Dermis microvascular lymphatic vessel endothelial cell (primary cell): ENCODE data around the gene ZBTB7C. TPM values are rescaled to one million over a fixed set of nuclear protein-coding genes. Genes with fewer than 3 reads are reported as not detected.

Source experiments
- DNase-seq, 2 donors: peaks; one replicate each; pipeline versions ENCODE4 v3.0.0 to v3.0.0-alpha.2; 2010; ENCODE audit warnings: low read depth in 2 of 2
- total RNA-seq: library from RNA; depleted of rRNA; stranded (reverse); fragments of >200 nt; gene quantifications from 2 replicates; pipeline ENCODE4 v1.2.1, GENCODE V29; 2014

Gene ZBTB7C
- total RNA-seq, 1 donor from 2014 or later: under 0.01 TPM

- no peak for DNase-seq
Measured at GRCh38 chr18:48354746-48355260, 54.4 kb downstream of the ZBTB7C start.

- no peak for DNase-seq
Measured at GRCh38 chr18:48352051-48352755, 57.0 kb downstream of the ZBTB7C start.

DNA sequence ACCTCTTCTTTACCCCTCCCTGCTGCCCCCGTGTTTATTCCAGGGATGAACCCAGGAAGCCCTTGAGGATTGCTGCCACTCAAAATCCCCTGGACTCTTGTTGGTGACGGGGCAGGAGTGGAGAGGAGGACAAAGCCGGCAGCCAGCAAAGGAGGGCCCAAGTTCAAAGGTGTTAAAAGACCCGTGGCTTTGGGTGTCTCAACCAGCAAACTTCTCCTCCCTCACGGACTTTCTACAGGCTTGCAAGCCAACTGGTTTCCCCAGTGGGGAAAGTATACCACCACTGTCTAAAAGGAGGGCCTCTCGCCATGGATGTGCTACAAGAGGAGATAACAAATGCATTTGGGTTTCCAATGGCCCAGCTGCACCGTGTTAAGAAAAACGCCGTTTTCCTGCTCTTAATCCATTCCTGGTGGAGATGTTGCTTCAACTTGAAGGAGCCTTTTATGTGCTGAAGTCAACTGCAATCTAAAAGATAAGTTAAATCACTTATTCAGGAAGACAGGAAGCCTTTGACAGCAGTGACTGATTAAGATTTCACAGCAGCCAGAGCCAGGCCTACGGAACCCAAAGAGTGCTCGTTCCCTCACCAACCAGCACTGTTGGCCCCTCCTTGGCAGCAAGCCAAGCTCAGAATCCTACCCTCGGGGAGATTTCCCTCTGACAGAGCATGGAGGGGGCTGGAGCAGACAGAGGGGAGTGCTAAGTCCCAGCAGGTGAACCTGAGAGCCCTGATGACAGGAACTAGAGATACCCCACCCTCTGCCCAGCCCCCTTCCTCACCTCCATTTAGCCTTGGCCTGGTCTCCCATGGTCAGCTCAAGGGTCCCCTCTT is 57.8 kb downstream of the ZBTB7C start:
- DNase-seq: no peak

- no peak for DNase-seq
Measured at GRCh38 chr18:48348739-48349138, 60.4 kb downstream of the ZBTB7C start.

DNA sequence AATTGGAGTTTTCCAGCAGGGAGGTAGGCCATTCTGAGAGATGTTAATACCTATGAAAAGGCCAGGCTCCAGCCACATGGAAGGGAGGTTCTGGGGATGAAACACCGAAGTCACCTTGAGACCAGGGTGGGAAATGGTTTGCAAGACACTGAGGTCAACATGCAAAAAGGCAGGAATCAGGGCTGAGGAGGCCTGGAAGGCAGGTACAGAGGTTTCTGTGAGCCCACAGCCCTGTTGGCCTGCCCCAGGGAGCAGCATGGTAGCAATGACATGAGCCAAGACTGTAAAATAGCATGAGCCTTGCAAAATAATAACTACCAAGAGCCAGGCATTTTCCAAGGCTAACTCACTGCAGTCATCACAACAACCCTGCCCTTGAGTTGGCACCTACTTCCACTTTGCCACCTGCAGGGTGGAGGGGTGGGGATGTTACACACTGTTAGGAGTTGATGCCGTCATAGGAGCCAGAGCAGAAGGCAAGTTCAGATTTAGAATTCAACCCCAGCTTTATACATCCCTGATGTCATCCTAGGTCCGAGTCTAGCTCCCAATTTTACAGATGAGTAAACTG is 61.3 kb downstream of the ZBTB7C start:
- DNase-seq: no peak

DNA sequence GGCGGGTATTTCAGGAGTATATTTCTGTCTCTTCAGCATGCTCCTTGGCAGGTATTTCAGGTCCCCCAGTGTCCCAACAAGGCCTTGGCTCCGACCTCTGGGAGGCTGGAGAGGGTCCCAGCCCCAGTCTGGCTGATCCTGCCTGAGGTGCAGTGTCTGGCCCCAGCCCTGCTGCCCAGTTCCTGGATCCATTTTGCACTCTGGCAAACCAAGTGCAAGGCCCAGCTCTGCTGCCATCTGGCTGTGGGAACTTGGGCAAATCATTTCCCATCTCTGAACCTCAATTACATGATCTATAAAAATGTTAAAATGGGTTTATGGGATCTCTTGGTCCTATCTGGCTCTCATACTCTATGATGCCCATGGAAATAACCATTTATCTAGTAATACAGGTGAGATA is 63.6 kb downstream of the ZBTB7C start:
- DNase-seq: no peak

- no peak for DNase-seq
Measured at GRCh38 chr18:48342581-48342980, 66.6 kb downstream of the ZBTB7C start.

DNA sequence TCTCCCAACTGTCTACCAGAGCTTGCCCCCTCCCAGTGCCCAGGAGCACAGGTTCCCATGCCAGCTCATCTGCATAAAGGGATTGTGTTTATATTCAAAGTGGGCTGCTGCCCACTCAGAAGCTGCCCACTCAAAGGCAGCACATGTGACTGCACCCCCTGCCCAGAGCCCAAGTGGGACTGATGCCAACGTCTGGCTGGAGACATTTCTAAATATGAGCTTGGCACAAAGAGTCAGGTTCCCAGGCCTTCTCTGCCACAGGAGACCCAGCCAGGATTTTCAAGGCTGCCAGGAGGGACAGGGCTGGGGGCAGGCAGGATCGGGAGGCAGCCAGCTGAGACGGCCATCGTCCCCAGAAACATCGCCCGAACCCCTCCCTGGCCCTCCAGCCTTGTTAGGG is 67.1 kb downstream of the ZBTB7C start:
- DNase-seq: no peak

DNA sequence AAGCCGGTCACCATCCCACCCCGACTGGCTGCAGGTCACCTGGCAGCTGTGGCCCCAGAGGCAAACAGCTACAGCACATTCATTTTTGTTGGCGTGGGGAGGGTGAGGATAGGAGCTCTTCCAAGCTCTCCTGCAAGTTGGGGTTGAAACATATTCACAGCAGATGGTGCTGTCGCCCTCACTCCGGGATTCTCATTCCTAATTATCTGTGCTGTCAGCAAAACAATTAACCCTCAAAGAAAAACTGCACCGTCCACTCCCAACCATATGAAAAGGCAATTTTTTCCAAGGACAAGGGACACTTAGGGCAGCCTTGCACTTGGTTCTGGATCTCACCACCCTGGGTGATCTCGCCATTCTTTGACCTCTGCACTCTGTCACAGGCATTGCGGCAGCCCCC is 68.6 kb downstream of the ZBTB7C start:
- no peak for DNase-seq

- DNase-seq: no peak
Measured at GRCh38 chr18:48339692-48340091, 69.5 kb downstream of the ZBTB7C start.

DNA sequence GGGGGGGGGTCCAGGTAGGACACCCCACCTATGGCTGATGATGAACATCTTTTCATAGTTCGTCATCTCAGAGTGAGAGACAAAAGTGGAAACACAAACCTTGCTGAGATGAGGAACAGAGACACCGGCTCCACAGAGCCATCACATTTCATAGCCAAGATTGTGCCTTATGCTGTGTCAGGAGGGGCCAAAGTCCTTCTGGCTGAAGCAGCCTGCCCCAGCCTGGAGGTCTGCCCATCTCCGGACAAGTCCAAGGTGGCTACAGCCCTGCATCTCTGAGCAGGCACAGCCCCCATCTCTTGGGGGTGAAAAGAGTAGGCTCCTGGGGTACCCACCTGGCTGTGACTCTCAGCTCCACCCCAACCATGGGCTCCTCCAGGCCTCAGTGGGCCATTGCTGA is 70.3 kb downstream of the ZBTB7C start:
- no peak for DNase-seq

- DNase-seq: no peak
Measured at GRCh38 chr18:48337053-48337452, 72.1 kb downstream of the ZBTB7C start.

DNA sequence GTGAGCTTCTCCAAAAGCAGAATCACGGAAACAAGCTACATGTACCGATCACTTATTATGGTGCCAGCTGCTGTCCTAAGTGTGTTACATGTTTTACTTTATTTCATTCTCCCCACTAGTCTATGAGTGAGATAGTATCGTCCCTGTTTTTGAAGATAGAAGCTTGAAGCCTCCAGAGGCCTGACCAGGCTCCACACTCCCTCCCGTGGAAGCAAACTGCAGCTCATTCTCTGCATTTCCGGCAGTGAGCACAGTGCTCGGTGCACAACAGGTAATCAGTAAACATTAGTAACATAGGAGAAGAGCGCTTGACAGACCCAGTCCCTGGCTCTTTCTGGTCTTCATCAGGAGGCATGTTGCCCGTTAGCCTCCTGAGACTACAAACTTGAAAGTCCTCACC is 72.9 kb downstream of the ZBTB7C start:
- no peak for DNase-seq

- no peak for DNase-seq
Measured at GRCh38 chr18:48335829-48336228, 73.4 kb downstream of the ZBTB7C start.

DNA sequence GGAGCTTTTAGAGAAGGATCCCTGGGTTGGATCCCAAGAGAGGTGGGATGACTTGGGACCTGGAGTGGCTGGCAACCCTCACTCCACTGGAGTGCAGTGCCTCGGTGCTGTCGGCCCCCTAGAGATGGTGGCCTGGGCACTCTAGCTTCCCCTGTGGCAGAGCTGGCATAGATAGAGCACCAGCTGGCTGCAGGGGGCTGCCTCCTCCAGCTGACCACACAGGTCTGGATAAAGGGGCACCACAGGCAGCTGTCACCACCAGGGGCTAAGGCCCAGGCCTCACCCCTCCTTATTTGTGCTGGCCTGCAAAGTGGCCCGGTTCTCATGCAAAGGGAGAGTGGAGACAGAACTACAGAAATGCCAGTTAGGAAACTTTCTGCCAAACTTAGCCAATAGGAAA is 74.3 kb downstream of the ZBTB7C start:
- DNase-seq: no peak

DNA sequence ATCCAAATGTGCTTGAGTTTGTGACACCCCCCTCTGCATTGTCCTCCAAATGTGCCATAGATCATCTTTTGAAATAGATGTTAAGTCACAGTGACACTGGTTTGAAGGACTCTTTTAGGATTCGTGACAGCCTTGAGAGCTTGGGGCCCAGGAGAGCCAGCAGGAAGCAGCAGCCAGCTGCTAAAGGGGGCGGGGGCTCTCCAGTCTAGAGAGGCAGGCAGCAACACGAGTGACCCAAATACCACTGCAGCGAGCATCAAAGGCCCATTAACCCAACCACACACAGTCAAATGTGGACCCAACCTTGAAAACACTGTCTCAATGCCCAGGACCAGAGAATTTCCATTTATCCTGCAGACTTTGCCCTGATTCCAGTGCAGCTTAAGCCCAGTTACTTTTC is 75.6 kb downstream of the ZBTB7C start:
- no peak for DNase-seq

DNA sequence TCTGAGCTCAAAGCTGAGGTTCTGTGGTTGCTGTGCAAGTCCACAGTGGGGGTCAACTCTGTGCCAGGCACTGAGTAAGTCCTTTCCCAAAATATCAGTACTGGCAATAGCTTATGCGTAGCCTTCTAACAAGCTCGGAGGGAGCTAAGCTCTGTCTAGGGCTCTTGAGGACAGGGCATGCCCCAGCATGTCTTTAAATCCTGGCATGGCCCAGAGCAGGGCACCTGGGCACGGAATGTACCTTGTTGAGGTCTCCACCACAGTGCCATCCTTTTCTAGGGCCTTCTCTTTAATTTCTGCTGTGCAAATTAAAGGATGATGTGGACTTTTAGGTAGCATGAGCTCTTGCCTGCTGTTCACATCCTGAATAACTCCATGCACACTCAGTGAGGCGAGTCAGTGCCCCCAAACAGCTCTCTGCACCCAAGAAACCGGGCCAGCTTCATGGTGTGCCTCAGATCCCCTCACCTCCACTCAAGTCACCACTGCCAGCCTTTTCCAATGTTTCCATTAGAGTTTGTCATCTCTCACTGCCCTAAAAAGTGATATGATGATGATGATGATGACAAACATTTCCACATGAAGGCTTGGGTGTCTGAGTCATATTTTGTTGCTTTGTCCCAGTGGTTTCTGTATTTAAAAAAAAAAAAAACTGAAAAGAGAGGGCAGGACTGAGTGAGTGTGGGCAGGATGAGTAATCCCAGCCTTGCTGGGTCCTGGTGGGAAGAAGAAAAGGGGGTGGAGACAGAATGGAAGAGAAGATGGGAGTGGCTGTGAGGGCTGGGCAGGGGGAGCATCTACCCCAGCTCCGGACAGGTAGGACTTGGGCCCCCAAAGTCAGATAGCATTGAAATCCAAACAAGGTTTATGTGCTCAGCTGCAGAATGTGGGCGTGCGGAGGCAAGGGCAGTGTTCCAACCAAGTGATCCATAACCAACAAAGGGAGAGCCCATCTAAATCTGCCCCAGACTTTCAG is 78.9 kb downstream of the ZBTB7C start:
- no peak for DNase-seq

GRCh38 chr18:48328473-48329210 is 80.5 kb downstream of the ZBTB7C start:
- no peak for DNase-seq

- no peak for DNase-seq
Measured at GRCh38 chr18:48326901-48327675, 82.1 kb downstream of the ZBTB7C start.
